GM12873 (cell line): ENCODE measurements around the gene RSPH9.

Experiments
- CTCF ChIP-seq: IDR thresholded peaks from 2 replicates; pipeline ENCODE4 v1.5.1; 2012; ENCODE audit warnings: low read depth, mild to moderate bottlenecking, moderate library complexity, low read length, control low read depth; ENCODE audit not compliant: insufficient read depth; ENCODE audit errors: missing control alignments

Gene RSPH9

DNA sequence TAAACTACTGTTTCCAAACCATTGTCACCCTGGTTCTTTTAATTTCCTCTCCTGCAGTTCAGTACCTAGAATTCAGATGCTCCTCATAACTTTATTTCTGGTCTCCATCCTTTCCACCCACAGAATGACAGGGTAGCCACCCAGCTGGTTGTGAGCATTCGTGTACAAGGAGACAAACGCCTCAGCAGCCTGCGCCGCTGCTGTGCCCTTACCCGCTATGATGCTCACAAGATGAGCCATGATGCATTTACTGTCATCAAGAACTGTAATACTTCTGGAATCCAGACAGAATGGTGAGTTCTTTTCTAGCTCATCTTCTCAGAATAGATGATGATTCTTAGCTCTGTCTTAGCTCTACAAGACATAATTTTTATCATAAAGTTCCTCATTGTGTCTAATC lies 34.4 kb upstream of the RSPH9 start:
- TF ChIP-seq CTCF: no peak

DNA sequence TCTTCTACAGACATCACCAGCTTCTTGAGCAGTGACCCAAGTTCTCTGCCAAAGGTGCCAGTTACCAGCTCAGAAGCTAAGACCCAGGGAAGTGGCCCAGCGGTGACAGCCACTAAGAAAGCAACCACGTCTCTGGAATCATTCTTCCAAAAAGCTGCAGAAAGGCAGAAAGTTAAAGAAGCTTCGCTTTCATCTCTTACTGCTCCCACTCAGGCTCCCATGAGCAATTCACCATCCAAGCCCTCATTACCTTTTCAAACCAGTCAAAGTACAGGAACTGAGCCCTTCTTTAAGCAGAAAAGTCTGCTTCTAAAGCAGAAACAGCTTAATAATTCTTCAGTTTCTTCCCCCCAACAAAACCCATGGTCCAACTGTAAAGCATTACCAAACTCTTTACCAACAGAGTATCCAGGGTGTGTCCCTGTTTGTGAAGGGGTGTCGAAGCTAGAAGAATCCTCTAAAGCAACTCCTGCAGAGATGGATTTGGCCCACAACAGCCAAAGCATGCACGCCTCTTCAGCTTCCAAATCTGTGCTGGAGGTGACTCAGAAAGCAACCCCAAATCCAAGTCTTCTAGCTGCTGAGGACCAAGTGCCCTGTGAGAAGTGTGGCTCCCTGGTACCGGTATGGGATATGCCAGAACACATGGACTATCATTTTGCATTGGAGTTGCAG lies 31.0 kb upstream of the RSPH9 start:
- no peak for TF ChIP-seq CTCF

DNA sequence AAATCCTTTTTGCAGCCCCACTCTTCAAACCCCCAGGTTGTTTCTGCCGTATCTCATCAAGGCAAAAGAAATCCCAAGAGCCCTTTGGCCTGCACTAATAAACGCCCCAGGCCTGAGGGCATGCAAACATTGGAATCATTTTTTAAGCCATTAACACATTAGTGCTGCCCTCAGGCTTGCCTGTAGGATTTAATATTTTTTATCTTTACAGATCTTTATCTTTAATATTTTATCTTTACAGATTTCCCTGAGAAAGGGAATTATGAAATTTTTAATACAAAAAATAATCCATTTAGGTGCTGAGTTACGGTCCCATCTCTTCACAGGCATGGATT lies 30.5 kb upstream of the RSPH9 start:
- TF ChIP-seq CTCF: no peak

DNA sequence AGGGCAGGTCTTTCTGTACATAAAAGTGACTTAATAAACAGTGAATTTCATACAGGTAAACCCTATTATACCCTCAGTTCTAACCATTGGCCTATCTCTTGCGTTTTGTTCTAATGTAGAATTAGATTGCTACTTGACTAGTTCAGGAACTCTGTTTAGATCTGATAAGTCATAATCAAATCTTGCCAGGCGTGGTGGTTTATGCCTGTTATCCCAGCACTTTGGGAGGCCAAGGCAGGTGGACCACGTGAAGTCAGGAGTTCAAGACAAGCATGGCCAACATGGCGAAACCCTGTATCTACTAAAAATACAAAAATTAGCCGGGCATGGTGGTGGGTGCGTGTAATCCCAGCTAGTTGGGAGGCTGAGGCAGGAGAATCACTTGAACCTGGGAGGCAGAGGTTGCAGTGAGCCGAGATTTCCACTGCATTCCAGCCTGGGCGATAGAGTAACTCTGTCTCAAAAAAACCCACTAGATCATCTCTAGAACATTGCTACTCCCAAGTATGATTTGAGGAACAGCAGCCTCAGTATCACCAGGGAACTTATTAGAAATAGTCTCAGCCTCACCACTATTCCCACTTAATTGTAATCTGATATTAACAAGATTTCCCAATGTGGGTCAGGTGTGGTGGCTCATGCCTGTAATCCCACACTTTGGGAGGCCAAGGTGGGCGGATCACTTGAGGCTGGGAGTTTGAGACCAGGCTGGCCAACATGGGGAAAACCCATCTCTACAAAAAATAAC lies 27.9 kb upstream of the RSPH9 start:
- TF ChIP-seq CTCF: no peak

DNA sequence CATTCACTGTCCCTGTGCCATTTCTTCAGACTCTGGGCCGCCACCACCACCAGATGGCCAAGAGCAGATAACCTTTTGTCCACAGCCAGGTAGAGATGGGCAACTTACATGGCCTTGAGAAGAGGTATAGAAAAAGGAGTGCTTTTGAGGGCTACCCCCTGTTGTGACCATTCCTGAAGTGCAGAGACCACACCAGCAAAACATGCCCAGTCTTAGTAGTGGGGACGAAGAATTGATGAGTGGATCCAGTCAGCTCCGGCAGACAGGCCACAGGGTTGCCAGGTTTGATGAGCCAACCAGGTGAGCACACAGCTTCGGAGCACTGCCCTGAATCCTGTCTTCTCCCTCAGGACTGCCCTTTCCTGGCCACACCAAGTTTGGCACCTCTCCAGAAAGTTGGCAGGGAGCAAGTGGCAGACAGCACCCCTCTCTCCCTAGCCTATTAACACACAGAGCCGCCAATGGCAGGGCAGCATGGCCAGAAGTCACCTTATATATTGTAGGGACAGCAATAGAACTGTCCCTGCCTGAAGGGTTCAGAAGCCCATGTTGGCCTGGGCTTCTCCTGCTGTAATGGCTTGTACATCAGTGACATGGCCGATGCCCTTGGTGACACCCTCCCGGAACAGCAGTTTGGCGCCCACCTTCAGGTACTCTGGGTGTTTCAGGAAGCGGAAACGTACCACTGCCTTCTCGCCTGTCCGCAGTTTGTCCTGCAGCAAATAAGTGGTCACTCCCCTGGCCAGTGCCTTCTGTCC lies 23.6 kb upstream of the RSPH9 start:
- no peak for TF ChIP-seq CTCF

GRCh38 chr6:43621836-43622180 lies 23.0 kb upstream of the RSPH9 start:
- no peak for TF ChIP-seq CTCF

DNA sequence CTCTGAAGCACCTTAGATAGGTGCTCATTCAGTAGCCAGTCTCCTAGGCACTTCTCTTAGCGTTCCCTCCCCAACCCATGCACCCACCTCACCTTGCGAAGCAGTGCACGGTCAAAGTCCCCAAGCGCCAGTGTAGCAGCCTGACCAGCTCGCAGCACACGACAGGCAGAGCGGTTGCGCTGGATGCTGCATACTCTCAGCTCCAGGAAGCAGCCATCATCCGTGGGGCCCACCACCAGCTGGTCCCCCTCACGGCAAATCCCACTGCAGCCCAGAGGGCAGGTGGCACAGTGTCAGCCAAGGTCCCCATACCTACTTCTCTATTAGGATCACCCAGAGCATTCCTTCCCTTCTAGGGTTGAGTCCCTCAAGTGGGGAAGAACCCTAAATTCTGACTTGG lies 22.3 kb upstream of the RSPH9 start:
- TF ChIP-seq CTCF: no peak
